Activated T-cell treated with anti-CD3 and anti-CD28 coated beads for 48 hours (primary cell): ENCODE results near the gene TSC2.
"Not testable (repeated sequence)": the region's sequence is repeated elsewhere in the genome, so short reads cannot be mapped to it uniquely, and the experiment has no call there.

Experiments used
- DNase-seq: peaks from one replicate; pipeline ENCODE4 v3.0.0-alpha.2; 2020; ENCODE audit warnings: low read depth

Gene TSC2

DNA sequence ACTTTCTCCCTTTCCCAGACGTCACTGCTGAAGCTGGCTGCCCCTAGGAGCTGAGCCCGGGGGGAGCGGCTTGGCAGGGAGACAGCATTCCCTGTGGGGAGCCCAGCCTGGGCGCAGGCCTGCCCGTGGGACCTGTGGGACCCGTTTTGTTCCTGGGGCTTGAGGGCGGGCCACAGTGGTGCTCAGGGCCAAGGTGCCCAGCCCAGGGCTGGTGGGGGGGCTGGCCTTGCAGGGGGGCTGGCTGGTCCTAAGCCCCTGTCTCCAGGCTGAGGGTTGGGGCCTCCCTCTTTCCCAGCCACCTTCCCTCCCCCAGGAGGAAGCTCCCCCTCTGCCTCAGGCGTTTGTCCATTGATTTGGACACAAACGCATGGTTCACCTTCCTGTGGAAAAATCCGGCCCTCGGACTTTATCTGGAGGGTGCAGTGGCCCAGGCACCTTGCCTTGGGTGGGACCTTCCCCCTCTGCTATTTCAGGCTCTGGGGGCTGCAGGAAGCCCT lies 16.7 kb upstream of the TSC2 start:
- no peak for DNase-seq

DNA sequence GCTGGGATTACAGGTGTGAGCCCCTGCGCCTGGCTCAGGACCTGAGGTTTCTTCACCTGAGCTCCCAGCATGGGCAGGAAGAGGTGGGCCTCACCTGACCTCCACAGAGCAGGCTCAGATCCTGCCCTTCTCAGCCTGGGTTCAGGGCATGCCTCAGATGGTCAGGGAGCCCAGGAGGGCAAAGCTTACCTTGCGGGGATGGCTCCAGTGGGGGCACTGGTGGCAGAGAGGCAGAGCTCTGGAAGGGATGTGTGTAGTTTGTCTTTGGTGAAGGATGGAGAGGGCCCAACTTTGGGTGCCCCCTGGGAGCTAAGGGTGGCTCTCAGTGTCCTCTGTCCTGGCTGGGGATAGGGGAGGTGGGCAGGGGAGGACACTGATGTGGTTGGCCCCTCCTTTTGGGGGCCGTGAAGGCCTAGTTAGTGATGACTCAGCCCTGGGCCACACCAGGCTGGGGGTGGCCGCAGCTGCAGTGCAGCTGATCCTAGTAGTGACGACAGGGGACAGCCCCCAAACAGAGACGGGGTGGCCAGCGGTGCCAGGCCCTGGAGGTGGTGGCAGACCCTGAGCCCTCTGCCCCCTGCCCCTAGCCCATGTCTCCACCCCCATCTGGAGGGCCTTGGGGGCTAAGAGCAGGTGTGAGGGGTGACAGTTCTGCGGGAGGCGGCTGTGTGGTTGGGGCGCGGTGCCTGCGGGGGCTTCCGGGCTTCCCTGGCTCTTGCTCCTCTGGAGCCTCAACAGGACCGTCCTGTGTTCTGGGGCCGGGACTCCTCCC lies 15.3 kb upstream of the TSC2 start:
- no peak for DNase-seq

DNA sequence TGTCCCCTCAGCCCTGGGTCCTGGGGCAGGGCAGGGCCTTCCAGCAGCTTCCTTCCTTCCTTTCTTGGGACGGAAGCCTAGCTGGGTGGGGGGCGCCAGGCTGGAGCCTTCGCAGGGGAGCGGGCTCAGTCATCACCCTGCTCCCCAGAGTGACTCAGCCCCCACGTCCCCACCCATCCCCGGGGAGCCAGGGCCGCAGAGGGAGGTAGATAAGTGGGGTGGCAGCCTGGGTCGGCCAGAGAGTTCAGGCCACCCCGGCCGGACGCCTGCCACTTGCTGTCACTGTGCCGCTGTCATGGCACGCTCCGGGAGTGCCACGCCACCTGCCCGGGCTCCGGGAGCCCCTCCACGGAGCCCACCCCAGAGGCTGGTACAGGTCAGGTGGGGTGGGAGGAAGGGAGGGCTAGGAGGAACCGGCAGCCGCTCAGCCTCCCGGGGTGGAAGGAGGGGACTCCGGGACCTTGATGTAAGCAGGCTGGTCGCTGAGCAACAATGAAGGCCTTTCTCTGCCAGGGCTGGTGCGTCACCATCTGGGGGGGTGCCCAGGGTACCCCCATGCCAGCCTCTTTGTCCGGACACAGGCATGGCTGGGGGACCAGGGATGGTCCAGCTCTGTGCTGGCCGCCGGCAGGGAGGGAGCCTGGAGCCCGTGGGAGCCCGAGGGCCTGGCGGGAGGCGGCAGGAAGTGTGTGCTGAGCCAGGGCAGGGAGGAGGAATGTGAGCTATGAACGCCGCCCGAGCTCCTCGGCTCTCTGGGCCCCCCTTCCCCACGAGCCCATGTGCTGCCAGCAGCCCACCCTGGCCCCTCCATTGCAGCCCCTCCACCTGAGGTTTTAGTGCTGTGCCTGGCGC lies 14.5 kb upstream of the TSC2 start:
- no peak for DNase-seq

DNA sequence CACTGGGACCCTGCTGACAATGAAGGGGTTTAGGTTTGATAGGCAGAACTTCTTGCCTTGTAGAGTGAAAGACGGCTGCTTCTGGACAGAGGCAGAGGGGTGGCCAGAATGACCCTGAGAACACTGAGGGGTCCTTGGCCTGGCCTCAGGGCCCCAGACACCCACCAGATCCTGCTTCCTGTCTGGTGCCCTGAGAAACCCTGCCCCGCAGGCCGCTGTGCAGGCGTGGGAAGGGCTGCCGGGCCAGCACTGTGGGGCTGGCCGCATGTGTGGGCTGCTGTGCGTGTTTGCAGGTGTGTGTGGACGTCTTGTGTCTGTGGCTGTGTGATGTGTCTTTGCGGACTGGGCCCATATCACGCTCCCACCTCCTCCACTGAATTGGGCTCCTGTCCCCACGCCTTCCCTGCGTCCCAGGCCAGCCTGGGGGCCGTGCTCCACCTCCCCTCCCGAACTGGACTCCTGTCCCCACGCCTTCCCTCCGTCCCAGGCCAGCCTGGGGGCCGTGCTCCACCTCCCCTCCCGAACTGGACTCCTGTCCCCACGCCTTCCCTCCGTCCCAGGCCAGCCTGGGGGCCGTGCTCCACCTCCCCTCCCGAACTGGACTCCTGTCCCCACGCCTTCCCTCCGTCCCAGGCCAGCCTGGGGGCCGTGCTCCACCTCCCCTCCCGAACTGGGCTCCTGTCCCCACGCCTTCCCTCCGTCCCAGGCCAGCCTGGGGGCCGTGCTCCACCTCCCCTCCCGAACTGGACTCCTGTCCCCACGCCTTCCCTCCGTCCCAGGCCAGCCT lies 13.7 kb upstream of the TSC2 start:
- DNase-seq, result not testable (repeated sequence)

DNA sequence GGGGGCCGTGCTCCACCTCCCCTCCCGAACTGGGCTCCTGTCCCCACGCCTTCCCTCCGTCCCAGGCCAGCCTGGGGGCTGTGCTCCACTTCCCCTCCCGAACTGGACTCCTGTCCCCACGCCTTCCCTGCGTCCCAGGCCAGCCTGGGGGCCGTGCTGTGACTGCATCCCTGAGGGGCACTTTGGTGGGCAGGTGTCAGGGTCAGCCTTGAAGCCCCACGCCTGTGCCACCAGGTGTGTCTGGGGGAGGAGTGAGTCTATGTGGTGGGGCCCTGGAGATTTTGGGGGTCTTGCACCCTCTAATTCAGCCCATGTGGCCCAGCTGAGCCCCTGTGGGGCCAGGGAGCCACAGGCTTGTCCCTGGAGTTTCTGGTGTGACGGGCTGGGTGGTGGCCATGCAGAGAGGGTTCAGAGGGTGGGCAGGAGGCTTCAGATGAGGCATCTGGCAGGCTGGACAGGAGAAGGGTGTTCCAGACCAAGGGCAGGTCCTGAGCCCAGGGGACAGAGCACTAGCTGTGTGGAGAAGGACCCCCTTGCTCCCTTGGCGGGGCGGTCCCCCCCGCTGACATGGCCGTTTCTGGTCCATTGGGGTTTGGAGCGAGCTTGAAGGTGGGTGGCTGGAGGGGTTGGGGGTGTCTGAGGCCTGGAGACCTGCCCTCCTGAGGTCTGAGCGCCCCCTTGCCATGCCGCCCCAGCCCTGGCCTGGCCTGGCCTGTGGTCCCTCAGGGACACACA lies 12.9 kb upstream of the TSC2 start:
- no peak for DNase-seq

DNA sequence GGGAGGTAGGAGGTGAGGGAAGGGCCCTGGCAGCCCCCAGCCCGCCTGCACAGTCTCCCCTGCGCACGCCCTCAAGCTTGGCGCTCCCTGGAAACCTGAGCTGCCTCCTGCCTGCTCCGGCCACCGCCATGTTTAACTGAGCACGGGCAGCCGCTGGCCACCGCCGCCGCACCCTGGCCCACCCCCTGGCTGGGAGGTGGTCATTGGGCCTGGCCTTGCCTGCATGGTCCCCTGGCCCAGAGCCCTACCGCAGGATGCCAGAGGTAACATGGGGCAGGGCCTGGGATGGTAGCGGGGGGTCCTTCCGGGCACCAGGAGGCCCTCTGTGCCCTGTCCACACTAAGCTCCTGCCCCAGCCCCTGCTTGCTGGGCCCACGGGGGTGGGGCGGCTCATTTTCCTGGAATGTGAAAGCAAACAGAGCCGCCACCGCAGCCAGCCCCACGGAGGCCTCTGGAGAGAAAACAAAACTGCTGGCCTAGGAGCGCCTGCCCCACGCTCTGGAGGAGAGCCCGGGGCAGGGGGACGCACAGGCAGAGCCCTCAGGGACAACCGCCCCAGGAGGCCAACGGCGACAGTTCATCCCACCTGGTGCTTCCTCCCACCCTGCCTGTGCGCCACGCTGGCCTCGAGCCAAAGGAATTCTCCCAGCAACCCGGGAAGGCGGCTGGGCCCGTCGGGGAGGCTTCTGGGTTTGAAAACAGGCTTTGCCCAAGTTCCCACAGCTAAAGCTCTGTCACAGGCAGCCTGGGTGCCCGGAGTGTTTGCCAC lies 12.2 kb upstream of the TSC2 start:
- no peak for DNase-seq

DNA sequence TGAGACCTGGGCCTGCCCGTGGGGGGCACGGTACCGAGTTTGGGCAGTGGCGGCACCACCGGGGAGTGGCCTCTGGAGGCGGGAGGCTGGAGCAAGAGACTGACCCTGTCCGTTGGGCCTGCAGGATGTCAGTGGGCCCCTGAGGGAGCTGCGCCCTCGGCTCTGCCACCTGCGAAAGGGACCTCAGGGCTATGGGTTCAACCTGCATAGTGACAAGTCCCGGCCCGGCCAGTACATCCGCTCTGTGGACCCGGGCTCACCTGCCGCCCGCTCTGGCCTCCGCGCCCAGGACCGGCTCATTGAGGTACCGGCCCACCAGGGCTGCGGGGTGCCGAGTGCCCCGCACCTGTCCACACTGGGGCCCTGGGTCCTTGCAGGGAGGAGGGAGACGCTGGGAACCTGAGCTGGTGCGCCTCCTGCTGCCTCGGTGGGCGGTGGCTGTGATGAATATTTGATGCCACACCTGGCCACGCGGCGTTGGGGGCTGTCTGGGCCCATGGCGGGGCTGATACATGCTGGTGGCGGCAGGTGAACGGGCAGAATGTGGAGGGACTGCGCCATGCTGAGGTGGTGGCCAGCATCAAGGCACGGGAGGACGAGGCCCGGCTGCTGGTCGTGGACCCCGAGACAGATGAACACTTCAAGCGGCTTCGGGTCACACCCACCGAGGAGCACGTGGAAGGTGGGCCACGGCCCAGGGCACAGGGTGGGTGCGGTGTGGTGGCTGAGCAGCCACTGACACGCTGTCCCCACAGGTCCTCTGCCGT lies 11.4 kb upstream of the TSC2 start:
- no peak for DNase-seq

DNA sequence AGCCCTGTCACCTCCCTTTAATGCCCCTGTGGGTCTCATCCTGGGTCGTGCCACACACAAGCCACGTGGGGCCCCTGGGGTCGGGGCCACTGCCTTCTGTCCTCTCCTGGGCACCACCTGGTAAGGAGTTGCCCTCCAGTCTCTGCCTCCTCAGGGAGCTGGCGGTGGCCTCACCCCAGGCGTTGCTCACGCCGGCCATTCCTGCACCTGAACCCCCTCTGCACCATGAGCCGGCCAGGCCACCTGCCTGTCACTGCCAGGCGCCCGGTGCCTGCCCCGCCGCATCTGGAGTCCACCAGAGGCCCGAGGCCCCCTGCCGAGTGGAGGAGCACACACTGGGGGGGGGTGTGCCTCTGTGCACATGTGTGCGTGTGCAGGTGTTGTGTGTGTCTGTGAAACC lies 10.7 kb upstream of the TSC2 start:
- DNase-seq, result no peak

DNA sequence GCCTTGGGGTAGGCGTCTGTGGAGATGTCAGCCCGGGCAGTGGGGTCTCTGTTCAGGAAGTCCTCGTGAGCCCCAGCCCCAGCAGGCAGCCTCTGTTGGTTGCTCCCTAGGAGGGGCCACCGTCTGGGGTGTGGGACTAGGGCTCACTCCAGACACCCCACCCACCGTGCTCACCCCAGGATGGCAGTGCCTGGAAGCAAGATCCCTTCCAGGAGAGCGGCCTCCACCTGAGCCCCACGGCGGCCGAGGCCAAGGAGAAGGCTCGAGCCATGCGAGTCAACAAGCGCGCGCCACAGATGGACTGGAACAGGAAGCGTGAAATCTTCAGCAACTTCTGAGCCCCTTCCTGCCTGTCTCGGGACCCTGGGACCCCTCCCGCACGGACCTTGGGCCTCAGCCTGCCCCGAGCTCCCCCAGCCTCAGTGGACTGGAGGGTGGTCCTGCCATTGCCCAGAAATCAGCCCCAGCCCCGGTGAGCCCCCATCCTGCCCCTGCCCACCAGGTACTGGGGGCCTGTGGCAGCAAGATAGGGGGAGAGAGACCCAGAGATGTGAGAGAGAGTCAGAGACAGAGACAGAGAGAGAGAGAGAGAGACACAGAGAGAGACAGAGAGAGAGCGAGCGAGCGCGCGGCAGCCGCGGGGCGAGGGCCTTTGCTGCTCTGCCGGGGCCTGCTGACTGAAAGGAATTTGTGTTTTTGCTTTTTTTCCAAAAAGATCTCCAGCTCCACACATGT lies 10.0 kb upstream of the TSC2 start:
- DNase-seq, result no peak

DNA sequence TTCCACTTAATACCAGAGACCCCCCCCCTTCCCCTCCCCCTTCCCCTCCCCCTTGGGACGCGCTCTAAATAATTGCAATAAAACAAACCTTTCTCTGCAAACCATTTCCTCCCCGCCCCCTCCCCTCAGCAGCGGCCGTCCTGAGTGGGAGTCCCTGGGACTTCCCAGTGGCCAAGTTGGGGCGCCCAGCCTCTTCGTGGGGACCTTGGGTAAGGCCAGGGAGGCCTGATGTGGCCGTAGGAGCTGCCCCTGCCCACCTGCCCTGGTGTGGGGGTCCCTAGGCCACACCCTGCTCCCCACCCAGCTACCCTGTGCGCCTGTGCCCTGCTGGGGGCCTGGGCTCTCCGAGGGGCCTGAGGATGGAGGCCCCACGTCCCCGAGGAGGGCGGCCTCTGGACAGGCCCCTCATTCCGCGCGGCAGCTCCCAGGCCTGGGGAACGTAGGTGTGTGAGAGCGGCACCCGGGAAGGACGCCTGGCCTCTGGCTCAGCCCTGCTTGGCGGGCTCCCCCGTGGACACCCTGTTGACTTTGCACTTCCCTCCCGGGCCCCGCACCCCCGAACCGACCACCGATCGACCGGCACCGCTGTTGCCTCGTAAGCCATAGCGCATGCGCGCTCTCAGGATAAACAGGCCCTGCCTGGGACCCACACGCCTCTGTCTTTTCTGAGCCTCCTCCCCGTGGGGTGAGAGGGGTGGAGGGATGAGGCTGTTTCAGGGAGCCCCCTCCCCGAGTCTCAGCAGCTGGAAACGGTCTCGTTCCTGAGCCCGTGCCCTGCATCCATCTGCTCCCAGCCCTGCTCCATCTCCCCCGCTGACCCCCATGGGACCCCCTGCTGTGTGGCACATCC lies 9.2 kb upstream of the TSC2 start:
- DNase-seq, result no peak

DNA sequence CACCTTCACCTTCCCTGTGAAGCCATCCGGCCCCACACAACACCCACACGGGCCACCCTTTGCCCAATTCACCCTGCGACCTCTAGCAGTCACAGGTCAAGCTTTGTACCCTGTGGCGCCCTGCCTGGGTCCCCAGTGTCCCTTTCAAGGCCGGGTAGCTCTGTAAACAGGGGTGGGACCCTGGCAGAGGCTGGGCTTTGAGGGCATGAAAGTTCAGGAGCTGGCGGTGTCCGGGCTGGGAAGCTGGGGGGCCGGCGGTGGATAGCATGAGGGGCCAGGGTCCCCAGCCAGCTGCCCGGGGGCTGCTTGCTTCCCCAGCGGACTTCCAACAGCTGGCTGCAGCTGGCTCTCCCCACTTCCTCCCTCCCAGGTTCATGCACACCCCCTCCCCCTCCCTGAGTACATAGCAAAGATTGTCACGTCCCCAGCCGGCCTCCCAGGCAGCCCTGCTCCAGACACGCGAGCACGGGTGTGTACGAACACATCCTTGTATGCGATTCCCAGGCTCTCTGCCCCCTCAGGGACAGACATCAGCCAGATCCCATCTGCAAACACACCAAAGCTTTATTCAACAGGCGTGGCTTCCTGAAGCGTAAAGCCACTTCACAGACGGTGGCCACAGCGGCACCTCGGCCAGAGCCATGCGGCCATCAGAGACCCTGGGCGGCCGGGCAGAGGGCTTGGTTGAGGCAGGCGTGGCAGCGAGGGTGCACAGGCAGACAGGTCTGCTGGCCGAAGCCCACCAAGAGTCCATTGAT lies 8.3 kb upstream of the TSC2 start:
- DNase-seq, result no peak

DNA sequence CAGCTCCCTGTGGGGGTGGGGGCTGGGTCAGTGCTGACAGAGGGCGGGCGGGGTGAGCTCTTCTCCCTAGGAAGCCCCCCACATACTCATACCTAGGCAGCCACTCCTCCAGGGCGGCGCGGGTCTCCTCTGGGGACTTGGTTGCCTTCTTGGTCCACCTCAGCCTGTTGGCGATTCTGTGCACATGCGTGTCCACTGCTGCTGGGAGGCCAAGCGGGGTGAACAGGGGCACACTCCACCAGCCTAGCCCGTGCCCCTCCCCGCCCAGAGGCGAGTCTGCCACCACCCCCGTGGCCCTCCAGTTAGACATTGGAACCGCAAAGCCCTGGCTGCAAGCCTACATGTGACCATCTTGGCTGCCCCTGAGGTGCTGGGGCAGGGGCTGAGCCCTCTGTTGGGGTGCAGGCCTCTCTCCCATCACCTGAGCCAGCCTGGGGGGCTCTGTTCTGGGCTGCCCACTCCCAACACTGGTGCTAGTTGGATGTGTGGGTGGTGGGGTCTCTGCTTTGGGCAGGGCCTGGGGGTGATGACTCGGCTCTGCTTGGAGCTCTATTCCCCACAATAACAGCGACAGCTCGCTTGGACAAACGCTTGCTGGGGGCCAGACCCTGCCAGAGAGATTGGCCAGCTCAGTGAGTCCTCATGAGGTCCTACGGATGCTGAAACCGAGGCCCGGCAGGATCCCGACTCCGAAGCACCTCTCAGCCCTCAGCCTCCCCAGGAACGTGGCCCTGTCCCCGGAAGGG lies 7.6 kb upstream of the TSC2 start:
- DNase-seq, result no peak

DNA sequence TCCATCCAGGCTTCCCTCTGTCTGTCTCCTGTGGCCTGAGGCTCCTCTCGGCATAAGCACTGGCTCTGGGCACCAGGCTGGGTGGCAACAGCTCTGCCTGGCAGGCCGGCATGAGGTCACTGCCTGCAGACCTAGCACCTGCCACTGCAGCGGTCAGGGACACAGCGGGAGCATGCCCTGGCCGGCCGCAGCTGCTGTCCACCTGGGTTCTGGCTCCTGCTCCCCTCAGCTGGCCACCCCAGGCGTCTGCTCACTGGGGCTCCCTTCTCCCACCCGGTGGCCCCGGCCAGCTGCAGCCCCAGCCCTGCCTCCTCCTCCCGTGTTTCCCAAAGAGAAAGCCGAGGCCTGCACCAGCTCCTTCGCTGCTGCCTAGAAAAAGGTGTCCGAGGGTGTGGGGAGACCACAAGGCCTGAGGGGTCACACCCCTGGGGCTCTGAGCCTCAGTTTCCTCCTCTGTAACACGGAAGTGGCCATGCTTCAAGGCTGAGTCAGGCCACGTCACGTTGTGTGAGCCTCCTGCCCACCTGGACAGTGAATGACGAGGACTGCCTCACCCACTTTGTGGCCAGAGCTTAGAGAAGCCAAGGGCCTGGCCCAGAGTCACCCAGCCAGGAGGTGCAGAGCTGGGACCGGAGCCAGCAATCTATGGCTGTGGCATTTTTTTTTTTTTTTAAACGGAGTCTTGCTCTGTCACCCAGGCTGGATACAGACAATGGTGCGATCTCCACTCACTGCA lies 6.8 kb upstream of the TSC2 start:
- no peak for DNase-seq

DNA sequence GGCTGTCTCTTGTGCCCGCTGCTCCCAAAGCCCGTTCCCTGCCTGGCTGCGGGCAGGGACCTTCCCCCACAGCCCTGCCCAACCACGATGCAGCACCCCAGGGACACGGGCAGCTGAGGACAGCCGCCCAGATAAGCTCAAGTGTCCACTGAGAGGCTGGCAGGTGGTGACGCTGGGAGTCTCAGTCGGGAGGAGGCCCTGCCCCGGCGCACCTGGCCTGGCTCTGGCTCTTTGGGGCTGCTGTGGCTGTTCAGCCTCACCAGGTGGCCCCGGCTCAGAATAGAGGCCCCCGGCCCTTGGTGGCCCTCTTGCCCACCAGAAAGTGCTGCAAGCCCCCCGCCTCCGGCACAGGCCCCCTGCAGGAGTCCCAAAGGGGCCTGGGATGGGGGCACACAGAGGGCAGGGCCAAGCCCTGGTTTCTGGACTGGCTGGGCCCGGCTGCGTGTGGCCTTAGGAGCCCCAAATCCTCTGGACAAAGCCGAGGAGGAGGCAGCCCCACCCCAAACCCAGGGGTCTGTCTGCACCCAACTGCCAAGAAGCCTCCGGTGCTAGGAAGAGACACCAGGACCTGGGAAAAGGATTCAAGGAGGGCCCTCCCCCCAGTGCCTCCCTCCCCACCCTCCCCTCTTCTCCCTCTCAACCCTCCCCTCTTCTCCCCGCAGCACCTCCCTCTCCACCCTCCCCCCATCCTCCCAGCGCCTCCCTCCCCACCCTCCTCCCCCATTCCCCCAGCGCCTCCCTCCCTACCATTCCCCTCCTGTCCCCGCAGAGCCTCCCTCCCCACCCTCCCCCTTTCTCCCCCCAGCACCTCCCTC lies 5.4 kb upstream of the TSC2 start:
- no peak for DNase-seq

DNA sequence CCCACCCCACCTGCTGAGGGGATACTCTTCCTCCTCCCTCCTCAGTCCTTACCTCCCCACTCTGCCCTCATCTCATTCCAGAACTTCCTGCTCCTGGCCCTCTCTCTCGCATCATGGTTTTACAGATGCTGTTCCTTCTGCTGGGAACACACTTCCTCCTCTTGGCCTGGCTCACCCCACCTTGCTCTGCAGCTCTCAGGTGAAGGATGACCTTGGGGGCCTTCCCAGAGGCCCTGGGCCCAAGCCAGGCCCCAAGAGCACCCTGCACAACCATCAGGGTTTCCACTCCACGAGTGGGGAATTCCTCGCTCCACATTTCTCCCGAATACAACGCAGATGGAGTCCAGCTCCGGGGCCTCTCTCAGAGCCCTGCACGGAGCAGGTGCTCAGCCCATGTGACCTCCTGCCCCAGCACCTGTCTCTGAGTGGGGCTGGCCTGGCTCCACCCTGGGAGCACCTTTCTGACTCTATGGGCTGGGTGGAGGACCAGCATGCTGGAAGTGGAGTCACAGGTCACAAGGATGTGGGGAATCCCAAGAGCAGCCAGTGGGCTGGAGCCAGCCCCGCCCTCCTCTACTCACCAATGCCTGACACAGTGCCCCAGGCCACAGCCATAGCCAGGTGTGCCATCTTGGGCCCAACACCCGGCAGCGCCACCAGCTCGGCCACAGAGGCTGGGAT lies 4.7 kb upstream of the TSC2 start:
- DNase-seq, result no peak
